ENCODE measurements around the gene KCNB1. TPM values are rescaled to one million over a fixed set of nuclear protein-coding genes. Genes with fewer than 3 reads are reported as not detected.

KCNB1 gene
- total RNA-seq, 2 donors from 2014 or later: 0.52 to 3.3 TPM

- ATAC-seq: no peak
- WGBS, 2 donors: 47 to 59% methylated on average over 10 of the region's 10 CpGs
- no peak overlapping the region for H3K4me3 ChIP-seq
These were observed 49.1 kb downstream of the KCNB1 start for GRCh38 chr20:49433333-49433732.

GRCh38 chr20:49432550-49432949, 49.9 kb downstream of the KCNB1 start:
- H3K27ac ChIP-seq: no peak overlapping the region
- WGBS, 2 donors: 50 to 69% methylated on average over 2 to 3 of the region's 3 CpGs
- ATAC-seq (no peak), DNase-seq (no peak)
- H3K27me3 ChIP-seq: no peaks in the 10 kb centered on the region
- intact Hi-C loops (cut with DNase I): no loop called here
- no peak overlapping the region for H3K4me3 ChIP-seq
- no peaks in the 10 kb centered on the region for H3K4me1 ChIP-seq
- no peaks in the 10 kb centered on the region for H3K36me3 ChIP-seq (replicated peaks in 1 of 2; ENCODE audit: insufficient read depth in 1 of 2, low read depth in 2 of 2)
- no peak for TF ChIP-seq CTCF (IDR thresholded peaks at IDR 0.05)
- no peak for TF ChIP-seq POLR2A (IDR thresholded peaks at IDR 0.05)
- H3K9me3 ChIP-seq: no peaks in the 10 kb centered on the region

More at GRCh38 chr20:49433333-49433732, 49.1 kb downstream of the KCNB1 start:
- no peaks in the 10 kb centered on the region for H3K4me1 ChIP-seq
- no peak overlapping the region for H3K27ac ChIP-seq
- intact Hi-C loops (cut with DNase I): no loop called here
- no peaks in the 10 kb centered on the region for H3K36me3 ChIP-seq (replicated peaks in 1 of 2; ENCODE audit: insufficient read depth in 1 of 2, low read depth in 2 of 2)
- no peak for DNase-seq
- no peaks in the 10 kb centered on the region for H3K27me3 ChIP-seq
- H3K9me3 ChIP-seq: no peaks in the 10 kb centered on the region
- no peak for TF ChIP-seq POLR2A (IDR thresholded peaks at IDR 0.05)
- no peak for TF ChIP-seq CTCF (IDR thresholded peaks at IDR 0.05)

DNA sequence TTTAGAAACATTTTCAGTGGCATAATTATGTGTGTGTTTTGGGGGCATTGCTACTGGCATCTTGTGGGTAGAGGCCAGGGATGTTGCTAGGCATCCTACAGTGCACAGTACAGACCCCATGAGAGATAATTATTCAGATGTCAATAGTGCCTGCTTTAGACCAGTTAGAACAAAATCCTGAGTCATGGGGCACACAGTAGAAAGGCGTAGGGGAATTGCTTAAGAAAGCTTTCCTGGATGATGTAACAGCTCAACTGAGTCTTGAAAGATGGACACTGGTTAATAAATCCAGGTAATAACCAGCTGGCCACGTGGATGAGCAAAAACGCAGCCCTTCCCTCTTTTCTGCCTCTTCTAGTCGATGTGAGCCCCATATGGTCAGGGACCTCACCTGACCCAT, 51.1 kb downstream of the KCNB1 start:
- no peak for DNase-seq
- WGBS, 2 donors: 37 to 56% methylated on average over 4 of the region's 4 CpGs
- no peak for TF ChIP-seq POLR2A (IDR thresholded peaks at IDR 0.05)
- no peak for TF ChIP-seq CTCF (IDR thresholded peaks at IDR 0.05)
- no peak for ATAC-seq
- intact Hi-C loops (cut with DNase I): no loop called here
- H3K27me3 ChIP-seq: no peaks in the 10 kb centered on the region
- H3K9me3 ChIP-seq: no peaks in the 10 kb centered on the region
- no peaks in the 10 kb centered on the region for H3K36me3 ChIP-seq (replicated peaks in 1 of 2; ENCODE audit: insufficient read depth in 1 of 2, low read depth in 2 of 2)
- H3K4me3 ChIP-seq: no peak overlapping the region
- no peaks in the 10 kb centered on the region for H3K4me1 ChIP-seq
- H3K27ac ChIP-seq: no peak overlapping the region

DNA sequence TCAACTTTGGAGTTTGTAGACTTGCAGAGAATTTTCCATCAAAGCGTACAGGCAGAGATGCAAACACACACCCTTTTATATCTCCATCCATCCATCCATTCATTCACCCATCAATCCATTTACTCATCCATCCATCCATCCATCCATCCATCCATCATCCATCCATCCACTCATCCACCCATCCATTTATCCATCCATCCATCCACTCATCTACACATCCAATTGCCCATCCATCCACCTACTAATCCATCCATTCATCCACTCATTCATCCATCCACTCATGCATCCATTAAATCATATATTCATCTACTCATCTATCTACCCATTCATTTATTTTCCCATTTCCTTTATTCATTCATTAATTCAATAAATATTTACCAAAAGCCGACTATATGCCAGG, 52.1 kb downstream of the KCNB1 start:
- WGBS, 2 donors: 70 to 71% methylated on average over 2 of the region's 2 CpGs
- Histone ChIP-seq H3K27ac (no peak overlapping the region), H3K4me1 (no peaks in the 10 kb centered on the region), H3K27me3 (no peaks in the 10 kb centered on the region), H3K9me3 (no peaks in the 10 kb centered on the region), H3K36me3 (replicated peaks in 1 of 2; ENCODE audit: insufficient read depth in 1 of 2, low read depth in 2 of 2) (no peaks in the 10 kb centered on the region), H3K4me3 (no peak overlapping the region)
- TF ChIP-seq POLR2A (IDR thresholded peaks at IDR 0.05) (no peak), CTCF (IDR thresholded peaks at IDR 0.05) (no peak)
- no peak for ATAC-seq
- intact Hi-C loops (cut with DNase I): no loop called here
- DNase-seq: no peak

- no peaks in the 10 kb centered on the region for H3K9me3 ChIP-seq
- no peak for ATAC-seq
- TF ChIP-seq POLR2A (IDR thresholded peaks at IDR 0.05): no peak
- no peak for TF ChIP-seq CTCF (IDR thresholded peaks at IDR 0.05)
- DNase-seq: no peak
- no peak overlapping the region for H3K4me3 ChIP-seq
- H3K4me1 ChIP-seq: no peaks in the 10 kb centered on the region
- intact Hi-C loops (cut with DNase I): no loop called here
- H3K27me3 ChIP-seq: no peaks in the 10 kb centered on the region
- H3K36me3 ChIP-seq (replicated peaks in 1 of 2; ENCODE audit: insufficient read depth in 1 of 2, low read depth in 2 of 2): no peaks in the 10 kb centered on the region
- no peak overlapping the region for H3K27ac ChIP-seq
- 54 to 59% methylated on average over 13 of the region's 13 CpGs for WGBS, 2 donors
These were observed 54.5 kb downstream of the KCNB1 start for GRCh38 chr20:49427751-49428518.
